Stomach (tissue), 4 donors: ENCODE results near the gene SRSF3.

Experiments
- POLR2A ChIP-seq, 4 donors: fragments of 450-650 bp; IDR thresholded peaks; one replicate each; pipeline ENCODE4 v1.6.1; 2016; ENCODE audit warnings: antibody characterized with exemption in 4 of 4, control low read depth in 2 of 4, mild to moderate bottlenecking in 1 of 4, moderate library complexity in 1 of 4
- POLR2AphosphoS5 ChIP-seq, 3 donors: sonication (generic); formaldehyde crosslinking; IDR thresholded peaks; one replicate each; pipeline ENCODE4 v1.6.1; 2016; ENCODE audit warnings: antibody characterized with exemption in 3 of 3

DNA sequence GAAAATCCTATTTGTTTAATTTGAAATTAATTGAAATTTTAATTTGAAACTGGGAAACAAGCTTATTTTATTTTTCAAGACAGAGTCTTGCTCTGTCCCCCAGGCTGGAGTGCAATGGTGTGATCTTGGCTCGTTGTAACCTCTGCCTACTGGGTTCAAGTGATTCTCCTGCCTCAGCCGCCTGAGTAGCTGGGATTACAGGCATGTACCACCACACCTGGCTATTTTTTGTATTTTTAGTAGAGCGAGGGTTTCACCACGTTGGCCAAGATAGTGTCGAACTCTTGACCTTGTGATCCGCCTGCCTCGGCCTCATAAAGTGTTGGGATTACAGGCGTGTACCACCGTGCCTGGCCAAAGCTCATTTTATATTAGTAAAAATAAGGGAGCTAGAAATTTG is 4.2 kb downstream of the SRSF3 start:
- TF ChIP-seq POLR2A (IDR thresholded peaks at IDR 0.05) (no peak), POLR2AphosphoS5 (IDR thresholded peaks at IDR 0.05) (no peak)
